Urothelium cell line (cell line): ENCODE measurements around the gene ALX4.

Source experiments
- DNase-seq: peaks from one replicate; pipeline ENCODE4 v3.0.0; 2011; ENCODE audit warnings: low spot score, mixed read lengths
- FAIRE-seq: peaks from 2 replicates; lab custom pipeline; 2011; peaks lifted over from hg19 to GRCh38; lab: Jason Lieb, UNC

ALX4 gene

DNA sequence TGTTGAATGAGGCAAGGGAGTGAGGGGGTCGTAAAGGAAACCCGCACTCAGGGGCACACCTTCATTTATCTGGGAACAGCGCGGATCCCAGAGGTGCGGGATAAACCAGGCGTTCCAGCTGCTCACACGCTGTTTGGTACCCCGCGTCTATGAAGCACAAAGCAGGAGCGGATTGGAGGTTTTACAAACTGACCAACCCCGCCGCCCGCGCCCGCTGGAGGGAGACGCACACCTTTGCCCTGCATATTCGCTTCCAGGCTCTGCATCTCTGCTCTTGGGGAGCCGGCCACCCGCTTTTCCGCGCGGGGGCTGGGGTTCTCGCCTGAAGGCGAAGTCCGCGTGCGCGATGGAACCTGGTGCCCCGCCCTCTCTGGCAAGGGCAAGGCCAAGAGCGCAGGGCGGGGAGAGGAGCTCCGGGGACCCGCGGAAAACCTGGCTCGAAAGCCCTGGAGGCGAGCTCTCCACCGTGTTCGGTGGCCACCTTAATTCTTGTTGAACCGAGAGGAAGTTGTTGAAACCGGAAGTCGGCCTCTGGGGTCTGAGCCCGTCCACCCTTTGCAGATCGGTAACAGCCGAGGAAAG lies 6.8 kb upstream of the ALX4 start:
- no peak for DNase-seq
- no peak for FAIRE-seq

DNA sequence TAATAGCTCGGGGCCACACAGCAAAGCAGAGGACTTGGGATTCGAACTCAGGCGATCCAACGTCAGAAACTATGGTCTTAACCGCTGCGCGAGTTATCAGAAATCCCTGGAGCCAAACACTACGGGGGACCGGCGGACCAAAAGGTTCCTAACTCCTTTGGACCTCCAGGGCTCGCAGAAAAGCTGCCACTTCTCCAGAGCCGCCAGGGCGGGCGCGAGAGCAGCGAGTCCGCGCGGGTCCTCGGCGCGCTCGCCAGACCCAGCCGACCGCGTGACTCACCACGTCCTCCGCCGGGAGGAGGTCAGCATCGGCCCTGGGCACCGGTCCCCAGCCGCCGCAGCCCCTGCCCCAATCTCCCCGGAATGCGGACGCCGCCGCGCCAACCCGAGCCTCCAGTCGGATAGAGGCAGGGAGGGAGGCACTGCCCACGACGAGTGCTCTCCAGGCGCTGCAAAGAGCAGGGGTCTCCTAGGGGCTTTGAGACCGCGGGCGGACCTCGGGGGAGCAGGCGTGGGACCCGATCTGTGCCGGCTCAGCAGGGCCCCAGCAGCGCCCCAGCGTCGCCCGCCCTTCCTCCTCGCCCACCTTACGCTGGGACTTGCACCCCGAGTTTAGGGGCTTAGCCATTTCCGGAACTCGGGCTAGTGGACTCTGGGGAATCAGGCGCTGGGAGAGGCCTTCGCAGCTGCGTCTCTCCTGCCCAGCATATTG lies 6.2 kb upstream of the ALX4 start:
- FAIRE-seq (no peak), DNase-seq (no peak)

DNA sequence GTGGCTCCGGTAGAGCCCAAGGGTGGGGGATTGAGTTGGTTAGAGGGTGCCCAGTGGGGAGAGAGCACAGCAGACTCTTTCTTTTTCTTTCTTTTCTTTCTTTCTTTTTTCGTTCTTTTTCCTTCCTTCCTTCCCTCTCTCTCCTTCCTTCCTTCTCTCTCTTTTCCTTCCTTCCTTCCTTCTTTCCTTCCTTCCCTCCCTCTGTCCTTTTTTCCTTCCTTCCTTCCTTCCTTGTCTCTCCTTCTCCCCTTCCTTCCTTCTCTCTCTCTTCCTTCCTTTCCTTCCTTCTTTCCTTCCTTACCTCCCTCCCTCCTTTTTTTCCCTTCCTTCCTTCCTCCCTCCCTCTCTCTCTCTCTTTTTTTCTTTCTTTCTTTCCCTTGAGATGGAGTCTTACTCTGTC lies 4.8 kb upstream of the ALX4 start:
- DNase-seq (no peak), FAIRE-seq (no peak)

DNA sequence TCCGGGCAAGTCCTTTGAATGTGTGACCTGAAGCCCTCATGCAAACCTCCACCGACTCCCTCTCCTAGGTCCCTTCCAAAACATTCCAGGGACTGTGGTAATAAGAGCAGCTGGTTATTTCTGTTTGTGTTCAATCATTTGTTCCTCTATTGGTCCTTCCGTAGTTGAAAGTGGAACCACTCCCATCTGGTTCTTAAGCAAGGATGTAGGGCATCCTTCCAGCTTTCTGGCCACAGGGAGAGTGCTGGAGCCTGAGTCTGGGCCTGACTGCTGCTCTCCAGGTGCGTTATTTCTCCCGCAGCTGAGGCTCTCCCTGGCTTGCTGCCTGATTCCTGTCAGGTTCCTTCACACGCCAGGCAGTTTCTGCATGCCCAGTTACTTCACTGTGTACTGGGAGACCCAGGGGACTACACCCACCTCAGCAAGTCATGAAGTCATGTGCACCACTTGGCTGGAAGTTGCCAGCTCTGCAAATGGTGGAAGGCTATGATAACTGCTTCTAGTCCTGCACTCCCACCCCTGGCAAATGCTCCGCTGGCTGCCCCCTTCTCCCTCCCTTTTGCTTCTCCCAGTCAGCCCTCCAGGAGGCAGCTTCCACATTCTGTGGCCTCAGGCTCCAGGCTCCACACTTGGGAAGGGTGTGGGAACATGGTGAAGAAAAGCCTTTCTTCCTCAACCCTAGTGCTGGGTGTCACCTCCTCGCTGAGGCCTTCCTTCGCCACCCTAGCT lies 4.0 kb upstream of the ALX4 start:
- no peak for FAIRE-seq
- no peak for DNase-seq

DNA sequence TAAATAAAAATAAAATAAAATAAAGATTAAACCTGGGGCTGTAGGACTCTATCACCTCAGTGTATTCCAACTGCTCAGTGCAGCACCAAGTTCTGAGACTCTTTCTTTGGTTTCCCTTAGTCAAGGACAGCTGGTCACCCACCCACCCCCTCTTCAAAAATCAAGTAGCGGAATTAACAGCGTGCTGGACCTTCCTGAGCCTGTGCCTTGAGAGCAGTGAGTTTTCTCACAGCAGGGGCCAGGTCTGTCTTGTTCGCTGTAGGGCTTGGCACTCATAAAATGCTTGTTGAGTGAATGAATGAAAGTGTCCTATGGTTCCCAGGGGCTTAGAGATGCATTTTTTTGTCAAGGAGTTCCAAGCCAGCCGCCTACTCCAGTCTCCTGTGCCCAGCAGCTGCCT lies 2.9 kb upstream of the ALX4 start:
- no peak for DNase-seq
- no peak for FAIRE-seq

DNA sequence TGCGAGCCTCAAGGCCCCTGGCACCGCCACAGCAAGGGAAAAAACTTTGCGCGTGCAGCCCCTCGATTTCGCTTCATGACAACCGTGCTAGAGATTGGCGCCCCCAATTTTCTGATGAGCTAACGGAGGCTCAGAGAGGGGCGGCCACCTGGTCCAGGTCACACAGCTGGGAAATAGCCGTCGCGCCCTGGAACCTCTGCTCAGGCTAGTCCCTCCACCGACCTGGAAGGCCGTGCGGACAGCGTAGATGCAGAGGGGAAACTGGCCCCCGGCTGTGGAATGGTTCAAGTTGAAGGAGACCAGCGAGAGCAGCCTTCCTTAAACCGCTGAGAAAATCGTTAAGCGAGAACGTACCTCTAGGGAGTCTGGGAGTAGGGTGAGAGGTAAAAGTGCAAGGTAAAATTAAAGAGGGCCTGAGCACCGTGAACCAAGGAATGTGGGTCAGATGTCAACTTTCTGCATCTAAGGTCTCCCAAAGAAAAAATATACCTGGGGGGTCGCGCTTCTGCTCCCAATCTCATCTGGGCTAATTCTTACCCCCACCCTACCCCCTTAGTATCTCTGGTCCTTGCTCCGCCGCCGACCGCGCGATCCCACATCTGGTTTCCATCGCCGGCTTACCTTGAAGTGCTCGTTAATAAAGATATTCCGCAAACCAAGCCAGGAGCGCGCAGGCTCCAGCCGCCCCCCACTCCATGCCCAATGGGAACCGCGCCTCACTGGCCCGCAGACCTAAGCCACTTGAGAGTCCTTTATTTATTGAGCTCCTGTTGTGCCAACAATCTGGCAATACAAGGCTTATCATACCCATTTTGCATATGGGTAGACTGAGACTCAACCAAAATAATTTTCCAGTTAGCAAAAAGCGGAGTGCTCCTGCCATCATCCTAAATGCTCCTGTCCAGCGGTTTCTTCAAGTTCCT lies 1.7 kb upstream of the ALX4 start:
- no peak for DNase-seq
- FAIRE-seq, result no peak

DNA sequence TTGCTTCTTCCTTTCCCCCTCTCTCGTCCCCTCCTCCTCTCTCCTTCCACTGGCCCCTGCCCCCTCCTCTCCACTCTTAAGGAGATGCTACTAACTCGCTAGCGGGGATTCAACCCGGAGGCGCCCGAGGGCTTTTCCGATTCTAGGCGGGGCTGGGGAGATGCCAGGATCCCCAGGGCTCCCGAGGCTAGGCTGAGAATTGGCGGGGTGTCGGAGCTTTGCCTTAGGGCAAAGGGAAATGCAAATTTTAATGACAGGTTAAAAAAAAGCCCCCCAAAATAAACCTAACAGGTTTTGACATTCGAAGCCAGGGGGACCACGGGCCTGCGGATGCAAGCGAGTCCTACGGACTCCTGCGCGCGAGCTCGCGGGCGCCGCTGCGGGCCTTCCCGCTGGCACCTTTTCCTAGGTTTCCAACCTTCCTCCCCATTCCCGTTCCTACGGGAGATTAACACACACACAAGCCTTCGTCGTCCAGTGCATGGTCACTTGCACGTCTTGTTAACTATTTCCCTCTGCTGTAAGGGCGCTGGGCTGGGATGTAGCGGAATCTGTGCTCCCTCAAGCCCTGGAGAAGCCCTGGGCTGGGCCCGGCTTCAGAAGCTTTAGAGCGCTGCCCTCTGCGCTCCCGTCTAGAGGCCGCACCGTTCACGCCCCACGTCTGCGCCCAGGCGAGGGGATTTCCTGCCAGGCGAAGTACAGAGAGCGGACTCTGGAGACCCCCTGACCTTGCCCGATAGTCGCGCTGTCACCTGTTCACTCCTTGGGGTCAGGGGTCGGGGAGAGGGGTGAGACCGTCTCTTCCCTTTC lies 729 bp upstream of the ALX4 start:
- DNase-seq, result no peak
- FAIRE-seq, result no peak

DNA sequence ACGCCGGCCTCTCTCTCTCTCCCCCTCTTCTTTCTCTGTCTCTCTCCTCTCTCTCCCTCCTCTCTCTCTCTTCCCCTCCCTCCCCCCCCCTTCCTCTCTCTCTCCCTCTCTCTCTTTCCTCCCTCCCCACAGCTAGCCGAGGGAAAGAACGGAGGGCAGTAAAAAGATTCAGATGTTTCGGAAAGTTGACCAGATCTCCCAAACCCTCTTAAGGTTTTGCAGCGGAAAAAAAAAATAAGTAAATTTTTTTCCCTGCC lies 195 bp upstream of the ALX4 start:
- FAIRE-seq (no peak), DNase-seq (no peak)

DNA sequence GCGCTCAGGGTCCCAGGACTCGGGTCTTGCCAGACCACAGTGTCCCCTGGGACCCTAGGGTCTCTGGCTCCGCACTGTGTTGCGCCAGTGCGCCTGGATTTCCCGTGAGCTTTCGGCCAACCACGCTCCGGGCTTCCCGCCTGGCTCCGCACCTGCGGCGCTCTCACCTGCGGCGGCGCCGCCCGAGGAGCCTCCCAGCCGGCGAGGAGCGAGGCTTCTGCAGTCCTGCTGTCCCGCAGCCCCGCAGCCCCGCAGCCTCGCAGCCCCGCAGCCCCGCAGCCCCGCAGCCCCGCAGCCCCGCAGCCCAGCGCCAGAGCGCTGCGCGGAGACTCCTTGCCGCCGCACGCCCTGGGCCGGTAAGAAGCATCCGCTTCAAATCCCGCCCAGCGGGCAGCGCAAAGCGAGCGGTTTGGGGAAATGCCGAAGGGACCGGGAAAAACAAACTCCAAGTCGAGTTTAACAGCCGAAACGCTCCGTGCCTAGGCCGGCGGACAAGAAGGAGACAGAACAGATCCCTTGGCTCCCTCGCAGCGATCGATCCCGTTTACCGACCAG lies 939 bp downstream of the ALX4 start:
- no peak for DNase-seq
- FAIRE-seq, result no peak

DNA sequence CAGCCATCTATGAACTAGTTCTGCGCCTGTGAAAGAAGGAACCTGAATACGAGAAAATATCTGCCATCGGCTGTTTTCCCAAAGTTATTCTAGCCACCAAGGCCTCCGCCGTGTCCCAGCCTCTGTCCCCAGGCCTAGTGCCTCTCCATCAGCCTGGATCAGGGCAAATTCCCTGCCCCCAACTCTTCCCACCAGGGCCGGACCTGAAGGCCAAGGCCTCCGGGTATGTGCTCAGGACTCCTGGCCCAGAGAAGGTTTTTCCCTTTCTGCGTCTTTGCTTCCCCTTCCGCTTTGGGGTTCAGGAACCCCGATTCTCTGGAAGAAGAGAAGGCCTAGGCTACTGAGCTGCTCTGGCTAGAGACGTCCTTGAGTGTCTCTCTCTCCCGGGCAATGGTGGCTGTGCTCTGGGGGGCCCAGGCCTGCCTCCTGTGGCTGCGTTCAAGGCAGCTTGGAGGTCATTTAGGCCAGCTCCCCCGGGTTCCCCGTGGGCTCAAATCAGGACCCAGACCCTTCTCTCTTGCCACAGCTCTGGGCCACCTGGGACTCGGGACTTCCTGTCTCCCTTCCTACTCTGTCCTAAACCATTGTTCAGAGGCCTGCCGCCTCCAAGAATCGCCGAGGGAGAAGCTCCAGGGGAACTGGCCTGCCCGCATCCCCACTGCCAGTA lies 1.6 kb downstream of the ALX4 start:
- no peak for FAIRE-seq
- DNase-seq, result no peak

DNA sequence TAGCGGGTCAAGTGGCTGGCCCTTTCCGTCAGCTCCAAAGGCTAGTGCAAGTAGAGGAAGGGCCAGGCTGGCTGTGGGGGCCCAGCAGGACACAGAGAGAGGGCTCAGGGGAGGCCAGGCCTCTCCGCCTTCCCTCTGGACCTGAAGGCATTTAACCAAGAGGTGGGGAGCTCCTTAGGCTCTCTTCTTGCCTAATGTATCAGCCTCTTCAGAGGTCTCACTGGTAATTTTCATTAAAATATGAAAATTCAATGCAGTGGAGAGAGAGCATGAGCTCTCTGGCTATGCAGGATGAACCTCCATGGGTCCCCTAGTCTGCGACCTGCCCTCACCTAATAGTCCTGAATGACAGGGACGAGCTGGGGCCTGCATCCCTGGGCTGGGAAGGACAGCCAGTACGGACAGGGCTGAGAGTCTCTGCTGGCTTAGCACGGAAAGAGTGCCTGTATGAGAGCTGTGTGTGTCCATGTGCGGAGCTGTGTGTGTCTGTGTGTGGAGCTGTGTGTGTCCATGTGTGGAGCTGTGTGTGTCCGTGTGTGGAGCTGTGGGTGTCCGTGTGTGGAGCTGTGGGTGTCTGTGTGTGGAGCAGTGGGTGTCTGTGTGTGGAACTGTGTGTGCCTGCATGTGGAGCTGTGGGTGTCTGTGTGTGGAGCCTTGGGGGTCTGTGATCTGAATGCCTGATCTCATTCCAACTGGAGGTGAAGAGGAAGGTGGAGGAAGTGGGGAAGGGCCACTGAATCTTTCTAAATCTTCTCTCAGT lies 2.4 kb downstream of the ALX4 start:
- no peak for FAIRE-seq

DNA sequence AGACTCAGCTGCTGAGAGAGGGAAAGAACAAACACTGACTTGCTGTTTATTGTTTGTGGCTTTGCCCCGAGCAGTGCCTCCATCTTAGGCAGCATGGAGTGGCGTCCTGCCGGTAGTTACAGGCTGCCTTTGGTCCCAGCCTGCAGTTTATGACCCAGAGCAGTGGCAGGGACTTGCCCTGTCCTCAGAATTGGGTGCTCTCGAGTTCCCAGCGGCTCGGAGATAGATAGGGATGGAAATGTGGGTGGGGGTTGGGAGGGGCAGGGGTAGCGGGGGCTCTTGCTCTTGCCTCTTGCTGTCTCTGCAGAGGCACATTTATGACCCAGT lies 3.1 kb downstream of the ALX4 start:
- FAIRE-seq (no peak), DNase-seq (no peak)

More for the DNA sequence above, 2.4 kb downstream of the ALX4 start:
- DNase-seq, result no peak

DNA sequence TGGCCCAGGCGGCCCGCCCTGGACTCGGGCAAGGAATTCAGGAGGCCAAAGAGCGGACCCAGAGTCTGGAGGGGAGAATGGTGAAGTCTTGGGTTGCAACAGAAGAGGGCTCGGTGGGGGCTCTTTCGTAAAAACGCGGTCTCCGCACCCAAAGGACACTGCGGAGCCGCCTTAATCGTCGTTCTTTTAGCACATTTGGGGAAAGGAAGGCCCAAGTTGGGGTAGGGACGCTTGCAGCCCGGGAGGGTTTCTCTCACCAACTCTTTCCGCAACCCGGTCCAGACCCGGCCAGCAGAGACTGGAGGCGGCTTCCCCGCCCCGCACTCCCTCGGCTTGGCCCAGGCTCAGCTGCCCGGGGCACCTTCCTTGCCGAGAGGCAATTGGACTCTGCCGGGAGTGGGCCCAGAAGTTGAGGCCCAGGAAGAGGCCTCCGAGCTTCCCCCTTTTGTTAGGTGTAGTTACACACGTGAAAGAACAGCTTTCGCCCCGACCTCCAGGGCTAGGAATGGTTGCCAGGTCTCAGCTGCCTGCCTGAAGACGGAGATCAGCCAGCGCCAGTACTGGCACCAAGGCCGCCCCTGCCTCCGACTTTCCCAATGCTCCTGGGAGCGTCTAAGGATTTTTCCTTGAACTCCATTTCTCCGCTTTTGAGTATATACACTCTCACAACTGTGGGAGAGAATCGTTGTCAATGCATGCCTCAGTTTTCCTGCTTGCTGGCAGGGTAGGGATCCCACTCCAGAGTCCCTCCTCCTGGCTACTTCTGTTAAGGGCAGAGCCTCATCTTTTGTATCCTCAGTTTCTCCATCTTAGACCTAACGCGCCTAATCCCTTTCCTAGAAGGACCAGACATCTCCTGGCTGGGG lies 3.7 kb downstream of the ALX4 start:
- FAIRE-seq, result no peak
- no peak for DNase-seq

DNA sequence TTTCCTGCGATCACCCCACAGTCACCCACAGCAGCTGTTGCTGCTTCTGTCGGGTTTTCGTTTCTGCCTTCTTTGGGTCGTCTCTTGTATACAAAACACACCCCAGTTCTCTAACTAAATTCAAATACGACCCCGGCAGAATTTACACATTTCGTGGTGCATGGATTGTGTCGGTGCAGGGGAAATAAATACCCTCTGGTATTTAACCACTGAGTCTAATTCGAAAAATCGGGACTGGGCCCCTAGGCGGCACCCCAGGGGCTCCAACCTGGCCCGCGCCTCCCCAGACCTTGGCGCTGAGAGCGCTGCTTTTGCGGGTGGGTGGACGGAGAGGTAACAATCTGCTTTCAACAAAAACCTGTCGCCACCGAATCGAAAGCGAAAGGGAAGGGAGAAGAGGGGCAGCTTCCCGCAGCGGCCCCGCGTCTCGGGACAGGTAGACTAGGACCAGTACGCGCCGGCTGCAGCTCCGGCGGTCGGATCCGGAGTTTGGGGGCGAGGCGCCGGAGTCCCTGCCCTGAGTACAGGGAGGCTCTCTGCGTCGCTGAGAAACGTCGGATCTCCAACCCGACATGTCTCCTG lies 4.4 kb downstream of the ALX4 start:
- no peak for FAIRE-seq
- DNase-seq, result no peak

DNA sequence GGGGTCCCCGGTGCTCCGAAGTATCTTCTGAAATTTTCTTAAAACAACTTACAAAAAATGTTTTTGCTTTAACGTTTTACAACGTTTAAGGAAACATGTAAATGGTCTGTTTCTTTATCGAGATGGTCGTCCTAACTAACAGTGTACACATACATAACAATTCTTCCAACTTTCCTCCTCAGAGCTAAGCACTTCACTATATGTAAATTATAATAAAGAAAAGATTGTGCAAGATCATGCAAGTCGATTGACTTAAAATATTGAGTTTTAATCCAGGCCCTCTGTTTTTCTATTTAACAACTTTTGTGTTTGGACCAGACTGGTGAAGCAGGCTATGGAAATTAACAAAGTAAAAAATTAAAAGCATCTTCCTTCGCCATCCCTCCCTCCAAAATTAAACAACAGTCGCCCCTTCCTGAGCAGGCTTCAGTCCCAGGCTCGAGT lies 4.9 kb downstream of the ALX4 start:
- DNase-seq (no peak), FAIRE-seq (no peak)

DNA sequence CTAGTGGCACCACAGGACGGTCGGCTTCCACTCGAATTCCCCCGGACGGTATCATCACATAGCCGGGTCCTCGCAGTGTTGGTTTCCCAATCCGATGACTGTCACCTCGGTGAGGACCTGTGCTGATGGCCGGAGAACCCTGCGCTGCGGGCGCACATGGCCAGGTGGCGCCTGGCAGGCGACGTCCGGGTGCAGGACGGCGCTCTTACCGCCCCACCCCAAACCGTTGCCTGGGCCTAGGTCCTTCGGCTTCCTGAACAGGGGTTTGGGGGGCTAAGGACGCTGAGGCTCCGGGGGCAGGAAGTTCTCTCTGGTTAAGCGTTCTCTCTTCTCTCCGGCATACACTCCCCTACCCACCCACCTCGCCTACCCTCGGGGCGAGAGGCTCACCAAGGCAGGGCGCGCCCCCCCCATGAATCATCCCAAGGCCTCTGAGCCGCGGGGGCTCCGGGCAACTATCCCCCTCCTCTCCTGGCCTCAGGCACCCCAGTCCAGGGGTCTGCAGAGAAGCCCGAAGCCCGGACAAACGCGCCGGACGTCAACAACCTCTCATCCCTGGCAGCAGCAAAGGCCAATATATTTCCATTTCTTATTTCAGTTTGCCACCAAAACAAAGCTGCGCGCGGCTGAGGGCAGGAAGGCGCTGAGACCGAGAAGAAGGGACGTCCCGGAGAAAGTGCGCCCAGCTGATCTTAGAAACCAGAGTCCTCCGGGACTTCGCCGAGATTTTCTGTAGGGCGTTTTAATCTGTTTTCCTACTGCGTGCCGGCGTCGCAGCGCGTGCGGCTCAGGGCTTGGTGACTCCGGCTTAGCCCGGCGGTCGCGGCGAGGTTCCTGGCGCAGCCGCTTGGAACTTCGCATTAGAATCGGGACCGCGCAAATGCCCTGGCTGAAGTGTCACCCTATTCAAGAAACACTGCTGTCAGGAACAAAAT lies 5.6 kb downstream of the ALX4 start:
- DNase-seq, result no peak
- FAIRE-seq, result no peak

DNA sequence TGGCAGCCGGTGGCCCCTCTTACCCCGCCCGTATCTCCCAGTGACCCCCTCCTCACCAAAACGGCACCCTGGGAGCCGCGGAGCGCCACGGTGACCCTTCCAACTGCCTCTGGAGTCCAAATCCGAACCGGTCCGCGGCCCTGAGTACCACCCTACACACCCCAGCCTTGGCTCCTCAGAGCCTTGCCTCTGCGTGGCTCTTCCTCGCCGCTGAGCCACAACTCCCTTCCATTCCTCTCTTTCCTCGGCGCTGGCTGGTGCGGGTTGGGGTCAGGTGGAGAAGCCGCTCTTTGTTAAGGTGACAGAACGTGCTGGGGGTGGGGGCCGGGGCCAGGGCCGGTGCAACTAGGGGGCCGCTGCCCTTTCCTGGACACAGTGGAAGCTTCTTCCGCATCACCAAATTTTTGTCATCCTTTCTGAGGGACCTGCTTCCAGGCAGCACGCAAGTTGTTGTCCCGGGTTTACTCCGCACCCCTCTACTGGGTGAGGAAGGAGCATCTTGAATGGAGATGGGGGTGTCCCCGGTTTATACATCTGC lies 6.5 kb downstream of the ALX4 start:
- DNase-seq, result no peak

More for the DNA sequence above, 6.5 kb downstream of the ALX4 start:
- FAIRE-seq, result no peak
